ENCODE measurements around the gene MAD2L1BP. TPM values are rescaled to one million over a fixed set of nuclear protein-coding genes. Genes with fewer than 3 reads are reported as not detected.

MAD2L1BP gene
- total RNA-seq, 1 donor from 2014 or later = 27.6 TPM

DNA sequence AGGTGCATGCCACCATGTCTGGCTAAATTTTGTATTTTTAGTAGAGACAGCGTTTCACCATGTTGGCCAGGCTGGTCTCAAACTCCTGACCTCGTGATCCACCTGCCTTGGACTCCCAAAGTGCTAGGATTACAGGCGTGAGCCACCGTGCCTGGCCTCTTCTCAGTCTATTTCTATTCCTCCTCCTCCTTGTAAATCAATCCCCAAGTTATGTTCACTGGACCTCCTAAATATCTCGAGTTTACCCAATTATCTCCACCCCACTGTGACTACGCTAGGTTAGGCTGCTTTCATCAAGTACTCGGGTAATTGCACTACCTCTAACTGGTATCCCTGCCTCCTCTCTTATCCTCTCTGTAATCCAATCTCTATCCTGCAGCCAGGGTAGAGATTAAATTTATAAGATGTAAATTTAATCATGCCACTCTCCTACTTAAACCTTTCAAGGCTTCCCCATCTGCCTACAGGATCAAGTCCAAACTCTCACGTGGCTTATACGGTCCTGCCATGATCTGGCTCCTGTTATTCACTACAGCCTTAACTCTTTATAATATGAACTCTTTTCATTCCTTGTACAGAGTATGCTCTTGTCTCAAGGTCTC lies 837 bp upstream of the MAD2L1BP start:
- peak overlapping the region; percentile 93 for H3K27ac ChIP-seq (replicated peaks)
- DNase-seq = no peak

DNA sequence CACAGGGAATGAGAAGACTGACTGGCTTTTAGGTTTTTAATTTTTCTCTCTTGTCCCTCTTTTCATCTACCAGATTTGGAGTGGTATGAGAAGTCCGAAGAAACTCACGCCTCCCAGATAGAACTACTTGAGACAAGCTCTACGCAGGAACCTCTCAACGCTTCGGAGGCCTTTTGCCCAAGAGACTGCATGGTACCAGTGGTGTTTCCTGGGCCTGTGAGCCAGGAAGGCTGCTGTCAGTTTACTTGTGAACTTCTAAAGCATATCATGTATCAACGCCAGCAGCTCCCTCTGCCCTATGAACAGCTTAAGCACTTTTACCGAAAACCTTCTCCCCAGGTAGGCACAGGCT lies 644 bp downstream of the MAD2L1BP start:
- H3K27me3 ChIP-seq (ENCODE audit: low read depth) = no peaks in the 10 kb centered on the region

More for the DNA sequence above, 837 bp upstream of the MAD2L1BP start:
- Histone ChIP-seq H3K9me3 (replicated peaks) (no peaks in the 10 kb centered on the region), H3K27me3 (ENCODE audit: low read depth) (no peaks in the 10 kb centered on the region), H3K36me3 (peaks cover 29% of the 10 kb centered on the region), H3K4me1 (peaks cover 61% of the 10 kb centered on the region), H3K4me3 (no peak overlapping the region)
- no peak for TF ChIP-seq CTCF (IDR thresholded peaks at IDR 0.05; ENCODE audit: borderline replicate concordance)
- intact Hi-C loops (cut with micrococcal nuclease) = no loop called here

DNA sequence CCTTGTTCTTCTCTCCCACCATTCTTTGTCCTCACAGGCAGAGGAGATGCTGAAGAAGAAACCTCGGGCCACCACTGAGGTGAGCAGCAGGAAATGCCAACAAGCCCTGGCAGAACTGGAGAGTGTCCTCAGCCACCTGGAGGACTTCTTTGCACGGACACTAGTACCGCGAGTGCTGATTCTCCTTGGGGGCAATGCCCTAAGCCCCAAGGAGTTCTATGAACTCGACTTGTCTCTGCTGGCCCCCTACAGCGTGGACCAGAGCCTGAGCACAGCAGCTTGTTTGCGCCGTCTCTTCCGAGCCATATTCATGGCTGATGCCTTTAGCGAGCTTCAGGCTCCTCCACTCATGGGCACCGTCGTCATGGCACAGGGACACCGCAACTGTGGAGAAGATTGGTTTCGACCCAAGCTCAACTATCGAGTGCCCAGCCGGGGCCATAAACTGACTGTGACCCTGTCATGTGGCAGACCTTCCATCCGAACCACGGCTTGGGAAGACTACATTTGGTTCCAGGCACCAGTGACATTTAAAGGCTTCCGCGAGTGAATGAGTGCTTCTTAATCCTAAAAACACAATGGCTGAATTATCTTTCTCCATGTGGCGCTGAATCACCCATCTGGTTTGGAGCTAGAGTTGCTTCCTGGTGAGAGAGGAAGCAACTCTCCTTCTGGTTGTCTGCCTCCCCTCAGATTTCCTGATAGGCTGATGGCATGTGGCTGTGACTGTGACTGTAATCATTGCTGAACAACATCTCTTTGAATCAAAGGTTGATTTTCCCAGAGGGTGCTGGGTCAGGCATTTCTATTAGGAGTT lies 4.6 kb downstream of the MAD2L1BP start:
- H3K9me3 ChIP-seq (replicated peaks) = no peaks in the 10 kb centered on the region
- intact Hi-C loops (cut with micrococcal nuclease) = no loop called here
- H3K27ac ChIP-seq (replicated peaks) = no peak overlapping the region
- H3K36me3 ChIP-seq = peaks cover 57% of the 10 kb centered on the region
- no peaks in the 10 kb centered on the region for H3K27me3 ChIP-seq (ENCODE audit: low read depth)
- no peak overlapping the region for H3K4me3 ChIP-seq
- DNase-seq = no peak
- no peak for TF ChIP-seq CTCF (IDR thresholded peaks at IDR 0.05; ENCODE audit: borderline replicate concordance)
- peaks cover 67% of the 10 kb centered on the region for H3K4me1 ChIP-seq

More for the DNA sequence above, 644 bp downstream of the MAD2L1BP start:
- Histone ChIP-seq H3K4me3 (peak overlapping the region; percentile 82), H3K9me3 (replicated peaks) (no peaks in the 10 kb centered on the region), H3K27ac (replicated peaks) (peak overlapping the region; percentile 93), H3K36me3 (peaks cover 43% of the 10 kb centered on the region), H3K4me1 (peaks cover 61% of the 10 kb centered on the region)
- no peak for TF ChIP-seq CTCF (IDR thresholded peaks at IDR 0.05; ENCODE audit: borderline replicate concordance)
- no peak for DNase-seq
- intact Hi-C loops (cut with micrococcal nuclease) = no loop called here

DNA sequence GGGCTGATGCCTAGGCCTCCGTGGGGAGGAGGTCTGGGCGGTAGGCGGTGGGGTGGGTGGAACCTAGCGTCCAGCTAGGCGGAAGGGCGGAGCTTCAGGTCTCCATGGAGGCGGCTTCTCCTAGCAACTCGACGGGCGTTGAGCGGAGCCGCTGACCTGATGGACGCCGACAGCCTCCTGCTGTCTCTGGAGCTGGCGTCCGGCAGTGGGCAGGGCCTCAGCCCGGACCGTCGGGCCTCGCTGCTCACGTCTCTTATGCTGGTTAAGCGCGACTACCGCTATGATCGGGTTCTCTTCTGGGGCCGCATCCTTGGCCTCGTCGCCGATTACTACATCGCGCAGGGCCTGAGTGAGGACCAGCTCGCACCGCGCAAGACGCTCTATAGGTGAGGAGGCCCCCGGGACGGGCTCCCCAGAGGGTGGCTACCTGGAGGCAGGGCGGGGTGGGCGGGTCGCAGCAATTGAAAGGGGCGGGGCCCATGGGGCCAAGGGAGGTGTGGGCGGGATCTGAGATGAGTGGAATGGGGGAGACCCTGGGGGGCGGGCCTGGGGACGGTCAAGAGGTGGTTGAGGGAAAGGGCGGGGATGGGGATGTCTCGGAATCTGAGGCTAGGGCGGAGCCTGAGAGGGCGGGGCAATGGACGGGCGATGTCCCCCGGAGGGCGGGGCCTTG lies 9.4 kb downstream of the MAD2L1BP start, which contains the start of gene RSPH9:
RSPH9 (plus strand) TSS at position 97 of the 673 bp plus-strand sequence; CDS start at position 160, 63 bp downstream.
- H3K4me1 ChIP-seq = peaks cover 28% of the 10 kb centered on the region
- H3K36me3 ChIP-seq = peaks cover 25% of the 10 kb centered on the region
- H3K9me3 ChIP-seq (replicated peaks) = no peaks in the 10 kb centered on the region
- peak within 1 kb of the TSS; percentile 67 for H3K4me3 ChIP-seq
- intact Hi-C loops (cut with micrococcal nuclease) = no loop called here
- no peak for TF ChIP-seq CTCF (IDR thresholded peaks at IDR 0.05; ENCODE audit: borderline replicate concordance)
- no peaks in the 10 kb centered on the region for H3K27me3 ChIP-seq (ENCODE audit: low read depth)
- DNase-seq = peak; percentile 75
- peak within 1 kb of the TSS; percentile 65 for H3K27ac ChIP-seq (replicated peaks)

- peaks cover 24% of the 10 kb centered on the region for H3K4me1 ChIP-seq
- H3K36me3 ChIP-seq = peaks cover 20% of the 10 kb centered on the region
- peak overlapping the region; percentile 67 for H3K4me3 ChIP-seq
- no peak for TF ChIP-seq CTCF (IDR thresholded peaks at IDR 0.05; ENCODE audit: borderline replicate concordance)
- no peak for DNase-seq
- H3K9me3 ChIP-seq (replicated peaks) = no peaks in the 10 kb centered on the region
- peak overlapping the region; percentile 65 for H3K27ac ChIP-seq (replicated peaks)
- intact Hi-C loops (cut with micrococcal nuclease) = no loop called here
- H3K27me3 ChIP-seq (ENCODE audit: low read depth) = no peaks in the 10 kb centered on the region
Observed at GRCh38 chr6:43645613-43645964, 9.9 kb downstream of the MAD2L1BP start.

Data from left ventricle myocardium inferior (tissue), 1 donor.